ENCODE data around the gene TCEAL5. TPM values are rescaled to one million over a fixed set of nuclear protein-coding genes. Genes with fewer than 3 reads are reported as not detected.

The TCEAL5 gene, protein sequence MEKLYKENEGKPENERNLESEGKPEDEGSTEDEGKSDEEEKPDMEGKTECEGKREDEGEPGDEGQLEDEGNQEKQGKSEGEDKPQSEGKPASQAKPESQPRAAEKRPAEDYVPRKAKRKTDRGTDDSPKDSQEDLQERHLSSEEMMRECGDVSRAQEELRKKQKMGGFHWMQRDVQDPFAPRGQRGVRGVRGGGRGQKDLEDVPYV
- total RNA-seq = not detected in 2 replicates

DNA sequence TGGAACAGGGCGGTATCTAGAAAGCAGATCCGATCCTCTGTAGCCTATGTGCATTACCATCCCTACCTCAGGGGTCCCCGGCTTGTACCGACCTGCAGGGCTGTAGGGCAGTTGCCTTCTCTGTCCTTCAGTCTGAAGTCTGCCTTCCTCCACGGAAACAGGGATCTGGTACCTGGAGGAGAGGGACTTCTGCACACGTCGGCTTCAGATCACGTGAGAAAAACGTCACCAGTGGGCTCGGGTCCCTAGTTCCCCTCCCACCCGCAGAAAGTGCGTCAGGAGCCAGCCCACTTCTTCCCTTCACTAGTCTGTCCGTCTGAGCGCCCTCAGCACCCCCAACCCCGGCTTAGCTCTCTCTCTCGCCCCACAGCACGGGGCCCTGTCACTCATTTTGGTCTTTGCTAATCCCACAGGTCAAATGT lies at the start of gene TCEAL5:
TSS of gene TCEAL5 (minus strand) at position 170 of the 422 bp plus-strand sequence. CDS start 2,187 bp downstream, outside the sequence.

DNA sequence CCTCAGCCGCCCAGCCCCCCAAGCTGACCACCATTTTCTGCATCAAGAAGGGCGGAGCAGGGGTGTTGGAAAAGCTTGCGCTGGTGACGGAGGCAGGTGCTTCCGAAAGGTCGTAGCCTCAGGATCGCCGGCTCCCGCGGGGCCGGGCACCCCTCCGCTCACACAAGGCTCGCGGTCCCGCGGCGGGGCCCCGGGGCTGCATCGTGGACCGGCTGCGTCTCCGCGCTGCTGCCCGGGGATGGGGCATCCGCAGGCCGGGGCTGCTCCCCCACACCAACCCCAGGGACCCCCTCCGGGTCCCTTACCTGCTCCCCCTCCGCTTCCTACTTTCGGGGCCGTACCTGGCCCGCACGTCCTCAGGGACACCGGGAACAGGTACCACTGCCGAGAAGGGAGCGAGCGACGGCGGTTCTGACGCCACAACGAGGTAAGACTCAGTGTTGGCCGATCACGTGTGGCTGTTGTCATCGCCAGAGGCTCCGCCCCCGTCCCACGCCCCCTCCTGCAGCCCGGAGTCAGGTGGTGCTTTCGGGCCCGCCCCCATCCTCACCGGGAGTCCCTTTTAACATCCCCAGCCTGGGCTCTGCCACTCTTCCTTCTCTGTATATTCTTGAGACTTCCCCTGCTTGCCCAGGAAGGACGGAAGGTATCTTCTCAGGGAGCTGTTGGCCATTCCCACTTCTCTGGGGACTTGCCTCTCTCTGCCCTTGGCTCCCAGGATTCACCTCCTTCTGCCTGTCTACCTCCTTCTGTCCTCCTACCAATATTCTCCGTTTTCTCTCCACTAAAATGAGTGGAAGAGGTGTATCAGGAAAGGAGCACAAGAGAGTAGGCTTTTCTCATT lies 34.2 kb upstream of the TCEAL5 start, which contains the start of gene BEX2:
TSS of gene BEX2 (minus strand) at position 436 of the 844 bp plus-strand sequence. CDS start 1,014 bp downstream, outside the sequence.

DNA sequence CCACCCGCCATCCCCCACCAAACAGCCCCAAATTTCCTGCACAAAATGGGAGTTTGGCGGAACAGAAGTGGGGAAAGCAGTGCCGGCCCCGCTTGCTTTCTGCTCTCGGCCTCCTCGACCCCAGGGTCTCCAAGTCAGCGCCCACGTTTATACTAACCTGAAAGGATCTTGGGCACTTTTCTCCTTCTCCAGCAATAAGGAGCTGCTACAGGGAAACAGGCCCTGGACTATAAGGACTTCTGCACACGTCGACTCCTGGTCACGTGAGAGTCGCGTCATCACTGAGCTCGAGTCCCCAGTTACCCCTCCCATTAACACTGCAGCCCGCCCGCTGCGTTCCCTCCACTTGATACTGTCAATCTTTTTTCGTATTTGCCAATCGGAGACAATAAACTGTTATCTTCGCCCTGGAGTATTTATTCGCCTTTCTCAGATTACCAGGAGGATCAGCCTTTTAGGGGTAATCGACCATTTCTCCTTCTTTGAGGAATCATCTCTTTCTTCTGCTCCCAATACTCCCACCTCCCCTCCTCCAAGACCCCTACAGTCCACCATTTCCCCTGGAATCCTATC lies 21.5 kb downstream of the TCEAL5 start, which contains the start of gene TCEAL8:
TSS of gene TCEAL8 (minus strand) at position 235 of the 573 bp plus-strand sequence. CDS start 1,176 bp downstream, outside the sequence.

Other genes with a start within 250 kb of the TCEAL5 start
- gene BEX1, start 212.6 kb downstream of the TCEAL5 start, total RNA-seq = 0.15 and 0.17 TPM in 2 replicates
- not detected in 2 replicates for gene NXF3, start 183.6 kb downstream of the TCEAL5 start, total RNA-seq
- 19.2 and 23.2 TPM in 2 replicates for gene BEX4, start 61.6 kb downstream of the TCEAL5 start, total RNA-seq
- gene TCEAL8, start 21.6 kb downstream of the TCEAL5 start, total RNA-seq = 99.7 and 155 TPM in 2 replicates
- gene BEX2, start 34.2 kb upstream of the TCEAL5 start, total RNA-seq = 0.73 and 0.99 TPM in 2 replicates
- 43.7 and 66.8 TPM in 2 replicates for gene TCEAL7, start 53.5 kb upstream of the TCEAL5 start, total RNA-seq
- gene TCEAL9, start 79.8 kb upstream of the TCEAL5 start, total RNA-seq = 77.6 and 144 TPM in 2 replicates
- gene BEX3, start 99.8 kb upstream of the TCEAL5 start, total RNA-seq = 321 and 412 TPM in 2 replicates
- under 0.01 and 0.15 TPM in 2 replicates for gene RAB40A, start 242.7 kb upstream of the TCEAL5 start, total RNA-seq